Spleen (tissue), 7 donors: ENCODE measurements around the gene ADGRG3.
A peak's percentile ranks its signal among the peaks of the same experiment; 100 is the strongest.

ENCODE experiments used
- POLR2A ChIP-seq, 3 donors: fragments of 450-650 bp; IDR thresholded peaks; one replicate each; pipeline ENCODE4 v1.5.1; 2017; ENCODE audit warnings: antibody characterized with exemption in 3 of 3, mild to moderate bottlenecking in 1 of 3
- POLR2AphosphoS5 ChIP-seq, 3 donors: sonication (generic); formaldehyde crosslinking; IDR thresholded peaks; one replicate each; pipeline ENCODE4 v1.5.1; 2017; ENCODE audit warnings: antibody characterized with exemption in 3 of 3
- TF ChIP-seq, protein P1 (sequence below), 11 experiments: fragments of 200-600 bp in 7 of 11; fragments of 450-650 bp in 4 of 11; sonication (generic) in 4 of 11; IDR thresholded peaks in 8 of 11; conservative IDR thresholded peaks in 3 of 11; 1 replicate in 7 of 11; 2 replicates in 4 of 11; pipeline versions ENCODE4 v1.4.0 to v1.8.0; 2016 to 2021; ENCODE audit warnings: antibody characterized with exemption in 11 of 11, inconsistent platforms in 4 of 11, mild to moderate bottlenecking in 1 of 11
- donor health status: DM: no; HTN: no; CAD: no; lungs with moderate emphysema.
- donor health status: DM: no; HTN: no; CAD: no.
- donor health status: DM: no; HTN: no; CAD: no.

DNA sequence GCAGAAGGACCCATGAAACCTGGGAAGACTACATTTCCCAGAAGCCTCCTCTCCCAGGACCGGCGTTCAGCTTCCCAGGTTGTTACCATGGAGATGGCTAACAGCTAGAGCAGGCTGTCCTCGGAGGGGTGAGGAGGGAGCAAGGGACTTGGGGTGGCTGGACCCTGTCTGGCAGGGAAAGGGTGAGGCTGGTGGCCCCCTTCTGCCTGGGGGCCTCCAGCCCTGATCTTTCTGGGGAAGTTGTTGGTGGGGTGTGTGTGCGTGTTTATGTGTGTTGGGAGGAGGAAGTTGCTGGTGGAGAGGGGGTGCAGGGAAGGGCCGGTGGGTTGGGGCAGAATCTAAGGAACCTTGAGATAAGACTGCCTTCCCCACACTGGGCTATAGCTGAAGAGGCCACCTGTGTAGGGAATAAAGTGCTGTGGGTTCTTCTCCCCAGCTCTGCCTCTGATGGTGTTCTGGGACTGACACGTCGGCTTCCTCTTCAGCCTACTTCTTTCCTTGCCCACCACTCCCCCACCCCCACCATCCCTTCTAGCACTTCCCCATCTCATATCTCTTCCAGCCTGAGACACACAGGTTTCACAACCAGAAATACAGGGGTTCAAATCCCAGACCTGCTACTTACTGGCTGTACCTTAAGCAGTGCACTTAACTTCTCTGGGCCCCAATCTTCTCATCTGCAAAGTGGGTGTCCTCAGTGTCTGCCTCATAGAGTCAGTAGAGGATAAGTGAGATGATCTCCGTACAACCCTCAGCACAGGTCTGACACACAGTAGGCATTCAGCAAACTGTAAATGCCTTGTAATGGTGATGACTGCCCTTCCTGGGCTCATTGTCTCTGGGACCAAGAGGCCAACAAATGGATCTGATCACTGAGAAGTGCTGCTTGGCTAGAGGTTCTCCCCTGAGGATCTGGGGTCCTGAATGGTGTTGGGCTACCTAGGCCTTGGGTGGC is 26.9 kb downstream of the ADGRG3 start, which contains the start of gene DRC7:
- TF ChIP-seq, protein P1, sequence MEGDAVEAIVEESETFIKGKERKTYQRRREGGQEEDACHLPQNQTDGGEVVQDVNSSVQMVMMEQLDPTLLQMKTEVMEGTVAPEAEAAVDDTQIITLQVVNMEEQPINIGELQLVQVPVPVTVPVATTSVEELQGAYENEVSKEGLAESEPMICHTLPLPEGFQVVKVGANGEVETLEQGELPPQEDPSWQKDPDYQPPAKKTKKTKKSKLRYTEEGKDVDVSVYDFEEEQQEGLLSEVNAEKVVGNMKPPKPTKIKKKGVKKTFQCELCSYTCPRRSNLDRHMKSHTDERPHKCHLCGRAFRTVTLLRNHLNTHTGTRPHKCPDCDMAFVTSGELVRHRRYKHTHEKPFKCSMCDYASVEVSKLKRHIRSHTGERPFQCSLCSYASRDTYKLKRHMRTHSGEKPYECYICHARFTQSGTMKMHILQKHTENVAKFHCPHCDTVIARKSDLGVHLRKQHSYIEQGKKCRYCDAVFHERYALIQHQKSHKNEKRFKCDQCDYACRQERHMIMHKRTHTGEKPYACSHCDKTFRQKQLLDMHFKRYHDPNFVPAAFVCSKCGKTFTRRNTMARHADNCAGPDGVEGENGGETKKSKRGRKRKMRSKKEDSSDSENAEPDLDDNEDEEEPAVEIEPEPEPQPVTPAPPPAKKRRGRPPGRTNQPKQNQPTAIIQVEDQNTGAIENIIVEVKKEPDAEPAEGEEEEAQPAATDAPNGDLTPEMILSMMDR (IDR thresholded peaks at IDR 0.05 in 8 of 11, conservative IDR thresholded peaks at IDR 0.05 in 3 of 11): no peak
- TF ChIP-seq POLR2A (IDR thresholded peaks at IDR 0.05) (no peak), POLR2AphosphoS5 (IDR thresholded peaks at IDR 0.05) (peak in 1 of 3 donors; percentile 40)
